ENCODE data around the gene SMPX. TPM values are rescaled to one million over a fixed set of nuclear protein-coding genes. Genes with fewer than 3 reads are reported as not detected.
A peak's percentile ranks its signal among the peaks of the same experiment; 100 is the strongest.

The SMPX gene
- total RNA-seq, 1 donor: not detected

DNA sequence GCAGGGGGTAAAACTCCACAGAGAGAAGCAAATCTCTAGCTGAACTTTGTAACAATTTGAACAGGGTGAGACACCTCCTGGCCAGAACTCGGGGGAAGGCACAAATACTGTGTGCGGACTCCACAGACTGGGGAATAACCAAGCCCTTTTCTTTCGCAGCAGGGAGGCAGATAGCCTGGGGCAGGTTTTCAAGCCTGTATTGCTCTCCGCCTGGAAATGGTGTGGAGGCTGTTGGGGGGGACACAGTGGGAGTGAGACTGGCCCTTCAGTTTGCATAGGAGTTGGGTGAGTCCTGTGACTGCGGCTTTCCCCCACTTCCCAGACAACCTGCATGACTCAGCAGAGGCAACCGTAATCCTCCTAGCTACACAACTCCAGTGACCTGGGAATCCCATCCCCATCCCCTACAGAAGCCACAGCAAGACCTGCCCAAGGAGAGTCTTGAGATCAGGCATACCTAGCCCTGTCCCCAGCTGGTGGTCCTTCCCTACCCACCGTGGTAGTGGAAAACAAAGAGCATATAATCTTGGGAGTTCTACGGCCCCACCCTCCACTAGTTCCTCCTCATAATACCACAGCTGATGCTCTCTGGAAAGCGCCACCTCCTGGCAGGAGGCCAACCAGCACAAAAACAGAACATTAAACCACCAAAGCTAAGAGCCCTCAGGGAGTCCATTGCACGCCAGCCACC, 12.9 kb upstream of the SMPX start:
- TF ChIP-seq, protein P1, sequence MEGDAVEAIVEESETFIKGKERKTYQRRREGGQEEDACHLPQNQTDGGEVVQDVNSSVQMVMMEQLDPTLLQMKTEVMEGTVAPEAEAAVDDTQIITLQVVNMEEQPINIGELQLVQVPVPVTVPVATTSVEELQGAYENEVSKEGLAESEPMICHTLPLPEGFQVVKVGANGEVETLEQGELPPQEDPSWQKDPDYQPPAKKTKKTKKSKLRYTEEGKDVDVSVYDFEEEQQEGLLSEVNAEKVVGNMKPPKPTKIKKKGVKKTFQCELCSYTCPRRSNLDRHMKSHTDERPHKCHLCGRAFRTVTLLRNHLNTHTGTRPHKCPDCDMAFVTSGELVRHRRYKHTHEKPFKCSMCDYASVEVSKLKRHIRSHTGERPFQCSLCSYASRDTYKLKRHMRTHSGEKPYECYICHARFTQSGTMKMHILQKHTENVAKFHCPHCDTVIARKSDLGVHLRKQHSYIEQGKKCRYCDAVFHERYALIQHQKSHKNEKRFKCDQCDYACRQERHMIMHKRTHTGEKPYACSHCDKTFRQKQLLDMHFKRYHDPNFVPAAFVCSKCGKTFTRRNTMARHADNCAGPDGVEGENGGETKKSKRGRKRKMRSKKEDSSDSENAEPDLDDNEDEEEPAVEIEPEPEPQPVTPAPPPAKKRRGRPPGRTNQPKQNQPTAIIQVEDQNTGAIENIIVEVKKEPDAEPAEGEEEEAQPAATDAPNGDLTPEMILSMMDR (IDR thresholded peaks at IDR 0.05; ENCODE audit: extremely low read depth, low read depth, low read length): no peak
- no peaks in the 10 kb centered on the region for H4K20me1 ChIP-seq (ENCODE audit: insufficient read depth, low read length)
- no peaks in the 10 kb centered on the region for H3K36me3 ChIP-seq (ENCODE audit: insufficient read depth, low read length)
- H2AFZ ChIP-seq (ENCODE audit: low read length): no peak overlapping the region
- no peaks in the 10 kb centered on the region for H3K4me1 ChIP-seq (ENCODE audit: insufficient read depth, low read length)
- H3K27me3 ChIP-seq (ENCODE audit: insufficient read depth, low read length): no peaks in the 10 kb centered on the region
- H3K4me2 ChIP-seq (ENCODE audit: insufficient read depth, low read length): no peak overlapping the region
- H3K4me3 ChIP-seq (ENCODE audit: insufficient read depth, low read length): no peak overlapping the region
- no peaks in the 10 kb centered on the region for H3K79me2 ChIP-seq (ENCODE audit: insufficient read depth, low read length)
- no peaks in the 10 kb centered on the region for H3K9me3 ChIP-seq (ENCODE audit: low read depth, low read length)
- H3K27ac ChIP-seq (ENCODE audit: low read depth, low read length): no peak overlapping the region
- DNase-seq (ENCODE audit: insufficient read length, low spot score, missing footprints): peak; percentile 3

DNA sequence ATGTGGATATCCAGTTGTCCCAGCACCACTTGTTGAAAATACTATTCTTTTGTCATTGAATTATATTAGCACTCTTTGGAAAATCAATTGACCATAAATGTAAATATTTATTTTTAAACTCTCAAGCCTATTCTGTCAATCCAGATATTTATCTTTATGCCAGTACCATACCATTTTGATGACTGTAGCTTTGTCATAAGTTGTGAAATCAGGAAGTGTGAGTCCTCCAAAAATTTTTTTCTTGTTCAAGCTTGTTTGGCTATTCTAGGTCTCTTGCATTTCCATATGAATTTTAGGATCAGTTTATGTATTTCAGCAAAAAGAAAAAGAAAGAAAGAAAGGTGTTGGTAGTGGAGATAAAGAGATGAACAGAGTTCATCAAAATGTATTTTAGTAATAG, 8.2 kb upstream of the SMPX start:
- Histone ChIP-seq H3K4me2 (ENCODE audit: insufficient read depth, low read length) (no peak overlapping the region), H3K27me3 (ENCODE audit: insufficient read depth, low read length) (no peaks in the 10 kb centered on the region), H3K27ac (ENCODE audit: low read depth, low read length) (no peak overlapping the region), H3K79me2 (ENCODE audit: insufficient read depth, low read length) (no peaks in the 10 kb centered on the region), H3K4me3 (ENCODE audit: insufficient read depth, low read length) (no peak overlapping the region), H3K36me3 (ENCODE audit: insufficient read depth, low read length) (no peaks in the 10 kb centered on the region), H2AFZ (ENCODE audit: low read length) (no peak overlapping the region), H3K9me3 (ENCODE audit: low read depth, low read length) (no peaks in the 10 kb centered on the region), H4K20me1 (ENCODE audit: insufficient read depth, low read length) (no peaks in the 10 kb centered on the region), H3K4me1 (ENCODE audit: insufficient read depth, low read length) (no peaks in the 10 kb centered on the region)
- no peak for DNase-seq (ENCODE audit: insufficient read length, low spot score, missing footprints)
- TF ChIP-seq, protein P1 (IDR thresholded peaks at IDR 0.05; ENCODE audit: extremely low read depth, low read depth, low read length): no peak

DNA sequence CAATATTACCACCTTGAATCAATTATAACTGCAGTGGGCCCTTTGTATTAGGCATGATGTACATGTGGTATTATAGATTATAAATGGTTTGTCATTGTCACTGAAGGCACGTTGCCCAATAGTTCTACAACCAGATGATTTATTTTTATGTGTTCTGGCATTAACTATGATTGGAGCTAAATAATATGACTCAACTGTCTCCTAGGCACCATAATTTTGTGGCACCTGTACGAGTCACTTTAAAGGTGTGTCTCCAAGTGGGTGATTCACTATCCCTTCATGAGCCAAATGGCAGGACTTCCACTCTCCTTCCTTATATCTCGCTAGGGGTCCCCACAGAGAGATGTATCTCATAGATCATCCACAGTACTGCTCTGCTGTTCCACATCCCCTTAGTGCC, 6.1 kb upstream of the SMPX start:
- Histone ChIP-seq H3K4me1 (ENCODE audit: insufficient read depth, low read length) (no peaks in the 10 kb centered on the region), H3K36me3 (ENCODE audit: insufficient read depth, low read length) (no peaks in the 10 kb centered on the region), H3K4me3 (ENCODE audit: insufficient read depth, low read length) (no peak overlapping the region), H4K20me1 (ENCODE audit: insufficient read depth, low read length) (no peaks in the 10 kb centered on the region), H3K27me3 (ENCODE audit: insufficient read depth, low read length) (no peaks in the 10 kb centered on the region), H3K27ac (ENCODE audit: low read depth, low read length) (no peak overlapping the region), H2AFZ (ENCODE audit: low read length) (no peak overlapping the region), H3K9me3 (ENCODE audit: low read depth, low read length) (no peaks in the 10 kb centered on the region), H3K79me2 (ENCODE audit: insufficient read depth, low read length) (no peaks in the 10 kb centered on the region), H3K4me2 (ENCODE audit: insufficient read depth, low read length) (no peak overlapping the region)
- TF ChIP-seq, protein P1 (IDR thresholded peaks at IDR 0.05; ENCODE audit: extremely low read depth, low read depth, low read length): no peak
- DNase-seq (ENCODE audit: insufficient read length, low spot score, missing footprints): no peak

DNA sequence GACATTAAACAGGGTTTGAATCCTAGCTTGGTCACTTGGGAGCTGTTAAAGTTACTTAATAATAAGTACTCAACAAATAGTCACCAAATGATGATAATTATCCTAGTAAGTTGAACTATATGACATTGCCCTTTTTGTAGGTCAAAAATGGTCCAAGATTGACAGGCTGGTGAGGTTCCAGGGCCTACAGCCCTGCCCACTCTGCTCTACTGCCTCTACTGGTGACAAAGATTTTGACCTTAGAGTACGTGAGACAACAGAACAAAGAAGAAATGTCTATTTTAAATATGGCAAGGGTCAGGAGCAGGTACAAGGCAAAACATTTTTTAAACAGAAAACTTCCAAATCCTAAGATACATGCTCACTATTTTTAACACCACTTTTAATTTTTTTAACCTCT, 572 bp upstream of the SMPX start:
- H3K27ac ChIP-seq (ENCODE audit: low read depth, low read length): no peak overlapping the region

More for the DNA sequence above, 572 bp upstream of the SMPX start:
- H4K20me1 ChIP-seq (ENCODE audit: insufficient read depth, low read length): no peaks in the 10 kb centered on the region
- no peaks in the 10 kb centered on the region for H3K27me3 ChIP-seq (ENCODE audit: insufficient read depth, low read length)
- no peak for DNase-seq (ENCODE audit: insufficient read length, low spot score, missing footprints)
- H3K4me2 ChIP-seq (ENCODE audit: insufficient read depth, low read length): no peak overlapping the region
- H3K4me3 ChIP-seq (ENCODE audit: insufficient read depth, low read length): no peak overlapping the region
- TF ChIP-seq, protein P1 (IDR thresholded peaks at IDR 0.05; ENCODE audit: extremely low read depth, low read depth, low read length): no peak
- no peaks in the 10 kb centered on the region for H3K36me3 ChIP-seq (ENCODE audit: insufficient read depth, low read length)
- H3K79me2 ChIP-seq (ENCODE audit: insufficient read depth, low read length): no peaks in the 10 kb centered on the region
- H3K9me3 ChIP-seq (ENCODE audit: low read depth, low read length): no peaks in the 10 kb centered on the region
- H2AFZ ChIP-seq (ENCODE audit: low read length): no peak overlapping the region
- no peaks in the 10 kb centered on the region for H3K4me1 ChIP-seq (ENCODE audit: insufficient read depth, low read length)
